ENCODE results near the gene OLR1.

- no peak for TF ChIP-seq CTCF (IDR thresholded peaks at IDR 0.05)
- TF ChIP-seq POLR2A (IDR thresholded peaks at IDR 0.05), result no peak
- no peak for TF ChIP-seq EP300 (IDR thresholded peaks at IDR 0.05)
These were observed 56.0 kb downstream of the OLR1 start for GRCh38 chr12:10115890-10116289.

All from ovary (tissue), 3 donors.